IMR-90 (cell line): ENCODE measurements around the gene TNFRSF21. TPM values are rescaled to one million over a fixed set of nuclear protein-coding genes. Genes with fewer than 3 reads are reported as not detected.

Source experiments
- ATAC-seq: fragments of 200-7000 bp; cut with Tn5 transposase; 2 replicates; pipeline ENCODE4 v1.9.1; 2020; ENCODE audit warnings: low read depth, mild to moderate bottlenecking, moderate library complexity
- BruUV-seq: library from RNA; stranded (reverse); fragments of 400-500 nt; replicated peaks from 2 replicates; lab custom pipeline; 2021; lab: Mats Ljungman, UMichigan
- CTCF ChIA-PET: fragments of 300-600 bp; formaldehyde crosslinking; extraction: SDS; loops from one replicate; lab custom pipeline; 2021; ENCODE audit warnings: antibody characterized with exemption; lab: Yijun Ruan, JAX
- POLR2A ChIA-PET: fragments of 300-600 bp; sonication (Branson Sonifier 250); formaldehyde crosslinking; loops from one replicate; lab custom pipeline; 2022; ENCODE audit warnings: antibody characterized with exemption; ENCODE audit not compliant: unreplicated experiment; lab: Charles Lee
- DNase-seq: peaks from one replicate; pipeline ENCODE4 v3.0.0; 2013
- H2AFZ ChIP-seq: replicated peaks from 2 replicates; pipeline ENCODE3; 2013; ENCODE audit warnings: low read length, mild to moderate bottlenecking; ENCODE audit not compliant: poor library complexity
- H2AK5ac ChIP-seq: 2 replicates; pipeline ENCODE4 v1.6.1; 2013; ENCODE audit warnings: low read depth, low read length, inconsistent platforms
- H2AK9ac ChIP-seq: replicated peaks from 2 replicates; pipeline ENCODE3; 2013; ENCODE audit warnings: mild to moderate bottlenecking, low read depth, low read length, moderate library complexity; ENCODE audit not compliant: poor library complexity
- H2BK120ac ChIP-seq: 2 replicates; pipeline ENCODE4 v1.6.1; 2013; ENCODE audit warnings: low read depth, low read length, inconsistent platforms
- H2BK15ac ChIP-seq: 3 replicates; pipeline ENCODE4 v1.6.1; 2013; ENCODE audit warnings: low read depth, low read length, inconsistent platforms
- H2BK20ac ChIP-seq: 2 replicates; pipeline ENCODE4 v1.6.1; 2013; ENCODE audit warnings: low read depth, mild to moderate bottlenecking, inconsistent platforms, low read length, moderate library complexity
- H2BK5ac ChIP-seq: 2 replicates; pipeline ENCODE4 v1.6.1; 2013; ENCODE audit warnings: mild to moderate bottlenecking, low read depth, low read length, inconsistent platforms; ENCODE audit not compliant: poor library complexity, severe bottlenecking
- H3K14ac ChIP-seq: replicated peaks from 2 replicates; pipeline ENCODE4 v1.6.1; 2013; ENCODE audit warnings: low read depth, low read length, inconsistent platforms
- H3K18ac ChIP-seq: 2 replicates; pipeline ENCODE4 v1.6.1; 2013; ENCODE audit warnings: low read depth, low read length, control low read depth
- H3K23ac ChIP-seq: 2 replicates; pipeline ENCODE4 v1.6.1; 2013; ENCODE audit warnings: low read depth, low read length, inconsistent platforms
- H3K27ac ChIP-seq: 2 replicates; pipeline ENCODE4 v1.5.1; 2013; ENCODE audit warnings: mild to moderate bottlenecking, control low read depth, low read length; ENCODE audit not compliant: insufficient read depth
- H3K27me3 ChIP-seq: 2 replicates; pipeline ENCODE4 v1.6.1; 2013; ENCODE audit warnings: low read length; ENCODE audit not compliant: control insufficient read depth, insufficient read depth
- H3K36me3 ChIP-seq: 2 replicates; pipeline ENCODE4 v1.6.1; 2013; ENCODE audit warnings: low read length, mixed read lengths; ENCODE audit not compliant: control insufficient read depth, insufficient read depth
- H3K4ac ChIP-seq: 2 replicates; pipeline ENCODE4 v1.6.1; 2013; ENCODE audit warnings: low read depth, low read length, inconsistent platforms
- H3K4me1 ChIP-seq: 2 replicates; pipeline ENCODE4 v1.6.1; 2013; ENCODE audit warnings: low read length, mixed read lengths; ENCODE audit not compliant: control insufficient read depth, insufficient read depth
- H3K4me2 ChIP-seq: 2 replicates; pipeline ENCODE4 v1.6.1; 2013; ENCODE audit warnings: low read depth, mild to moderate bottlenecking, control low read depth, low read length, moderate library complexity
- H3K4me3 ChIP-seq: 2 replicates; pipeline ENCODE4 v1.5.1; 2013; ENCODE audit warnings: low read depth, mild to moderate bottlenecking, control low read depth, low read length, moderate library complexity; ENCODE audit not compliant: insufficient read depth
- H3K56ac ChIP-seq: 2 replicates; pipeline ENCODE4 v1.6.1; 2013; ENCODE audit warnings: low read length, inconsistent platforms; ENCODE audit not compliant: insufficient read depth; ENCODE audit errors: extremely low read depth
- H3K79me1 ChIP-seq, 2 experiments: 2 replicates each; pipeline ENCODE4 v1.6.1; 2013; ENCODE audit warnings: low read length in 2 of 2, inconsistent platforms in 1 of 2, low read depth in 1 of 2
- H3K9ac ChIP-seq: 2 replicates; pipeline ENCODE4 v1.6.1; 2013; ENCODE audit warnings: low read depth, low read length, control low read depth
- H3K9me1 ChIP-seq: 2 replicates; pipeline ENCODE4 v1.6.1; 2013; ENCODE audit warnings: low read length, inconsistent platforms; ENCODE audit not compliant: insufficient read depth
- H3K9me3 ChIP-seq: 2 replicates; pipeline ENCODE4 v1.6.1; 2013; ENCODE audit warnings: low read length; ENCODE audit not compliant: control insufficient read depth, insufficient read depth
- H4K20me1 ChIP-seq: 2 replicates; pipeline ENCODE4 v1.6.1; 2013; ENCODE audit warnings: low read length, inconsistent platforms; ENCODE audit not compliant: insufficient read depth
- H4K5ac ChIP-seq: 2 replicates; pipeline ENCODE4 v1.6.1; 2013; ENCODE audit warnings: mild to moderate bottlenecking, low read depth, low read length, control low read depth
- H4K8ac ChIP-seq, 2 experiments: 2 replicates each; pipeline ENCODE4 v1.6.1; 2013; ENCODE audit warnings: low read depth in 2 of 2, low read length in 2 of 2, control low read depth in 1 of 2, inconsistent platforms in 1 of 2
- H4K91ac ChIP-seq: 2 replicates; pipeline ENCODE4 v1.6.1; 2013; ENCODE audit warnings: low read depth, low read length, inconsistent platforms; ENCODE audit not compliant: insufficient read depth
- FOS ChIP-seq: fragments of 150-350 bp; IDR thresholded peaks from 2 replicates; pipeline ENCODE4 v1.6.1; 2016; ENCODE audit warnings: low read depth, low read length
- MAFK ChIP-seq: IDR thresholded peaks from 2 replicates; pipeline ENCODE4 v1.6.1; 2012; ENCODE audit warnings: low read depth, low read length, improper control_type of control experiment
- MAZ ChIP-seq: IDR thresholded peaks from 2 replicates; pipeline ENCODE4 v1.6.1; 2012; ENCODE audit warnings: low read depth, mild to moderate bottlenecking, low read length, improper control_type of control experiment, moderate library complexity, borderline replicate concordance
- NFE2L2 ChIP-seq: fragments of 150-350 bp; IDR thresholded peaks from 2 replicates; pipeline ENCODE4 v1.6.1; 2016; ENCODE audit warnings: low read depth, mild to moderate bottlenecking, low read length
- RAD21 ChIP-seq: IDR thresholded peaks from 2 replicates; pipeline ENCODE4 v1.6.1; 2012; ENCODE audit warnings: low read length, improper control_type of control experiment
- RCOR1 ChIP-seq: IDR thresholded peaks from 2 replicates; pipeline ENCODE4 v1.6.1; 2012; ENCODE audit warnings: mild to moderate bottlenecking, low read length, improper control_type of control experiment; ENCODE audit not compliant: insufficient replicate concordance
- SMC3 ChIP-seq: fragments of 150-350 bp; IDR thresholded peaks from 2 replicates; pipeline ENCODE4 v1.6.1; 2016; ENCODE audit warnings: low read depth, mild to moderate bottlenecking, antibody characterized with exemption, low read length, moderate library complexity
- WGBS, 2 experiments: methylation state at CpG; one replicate each; pipeline versions ENCODE4 v1.1.5 to v1.1.7; 2013; ENCODE audit warnings: missing lambda C conversion rate in 2 of 2; ENCODE audit not compliant: insufficient read length in 1 of 2; ENCODE audit errors: extremely low coverage in 2 of 2; 5-methylcytosine and 5-hydroxymethylcytosine counted together
- dilution Hi-C: fragments of 300-500 bp; cut with HindIII; formaldehyde crosslinking; loops from one replicate; pipeline ENCODE4 v1.14.3; 2018; ENCODE audit warnings: low sequenced_read_pairs; ENCODE audit not compliant: unreplicated experiment
- in situ Hi-C: fragments of 300-500 bp; cut with MboI; formaldehyde crosslinking; loops from 3 replicates; pipeline ENCODE4 v1.14.3; 2019; ENCODE audit warnings: low sequenced_read_pairs, inconsistent platforms, mixed read lengths
- intact Hi-C: fragments of 100-400 bp; cut with micrococcal nuclease; formaldehyde crosslinking; loops from 2 replicates; pipeline ENCODE4 v1.10.0; 2022
- polyA plus RNA-seq, 3 experiments: library from polyadenylated mRNA; depleted of rRNA; stranded (reverse); fragments of >200 nt; gene quantifications; 2 replicates each; pipeline ENCODE4 v1.2.3, GENCODE V29; 2012; ENCODE audit warnings: low replicate concordance in 1 of 3
- total RNA-seq: library from RNA; depleted of rRNA; stranded (reverse); fragments of >200 nt; gene quantifications from 2 replicates; pipeline ENCODE4 v1.2.3, GENCODE V29; 2012
- TF ChIP-seq, protein P1 (sequence below): conservative IDR thresholded peaks from 2 replicates; pipeline ENCODE4 v1.5.1; 2012; ENCODE audit warnings: mild to moderate bottlenecking, low read depth, low read length, improper control_type of control experiment
- TF ChIP-seq, protein P2 (sequence below): fragments of 150-350 bp; IDR thresholded peaks from 2 replicates; pipeline ENCODE4 v1.6.1; 2016; ENCODE audit warnings: low read depth, mild to moderate bottlenecking, low read length, moderate library complexity, borderline replicate concordance

TNFRSF21 gene
- total and polyA plus RNA-seq, 2 of the 4 experiments (the other 2 are of a cell fraction), result 2.9 to 6.9 TPM

- Histone ChIP-seq H3K23ac (no peak overlapping the region), H3K9ac (no peak overlapping the region), H2AFZ (no peak overlapping the region), H2BK15ac (no peak overlapping the region), H2BK120ac (no peak overlapping the region), H4K5ac (no peak overlapping the region), H3K9me1 (no peaks in the 10 kb centered on the region), H3K14ac (no peak overlapping the region), H4K8ac (no peak overlapping the region), H3K27me3 (no peaks in the 10 kb centered on the region), H3K4me2 (no peak overlapping the region), H4K91ac (no peak overlapping the region), H3K4ac (no peak overlapping the region), H3K18ac (no peak overlapping the region), H2BK20ac (no peak overlapping the region), H2BK5ac (no peak overlapping the region), H3K56ac (no peak overlapping the region), H3K27ac (no peak overlapping the region), H3K4me1 (peaks cover 2% of the 10 kb centered on the region; the same call in 1 of the 2 replicates), H3K36me3 (no peaks in the 10 kb centered on the region), H3K4me3 (no peak overlapping the region), H3K9me3 (peaks cover 2% of the 10 kb centered on the region; the same call in 1 of the 2 replicates), H2AK9ac (no peak overlapping the region), H4K20me1 (no peaks in the 10 kb centered on the region), H2AK5ac (no peak overlapping the region), H3K79me1 (no peaks in the 10 kb centered on the region)
- POLR2A ChIA-PET, result no interaction called here
- intact Hi-C loops, result no loop called here
- ATAC-seq (no peak), DNase-seq (no peak)
- no CpG with 5 or more reads among the region's 2 CpGs for WGBS, 2 experiments
- in situ Hi-C loops, result no loop called here
- CTCF ChIA-PET, result no interaction called here
- TF ChIP-seq, protein P1, sequence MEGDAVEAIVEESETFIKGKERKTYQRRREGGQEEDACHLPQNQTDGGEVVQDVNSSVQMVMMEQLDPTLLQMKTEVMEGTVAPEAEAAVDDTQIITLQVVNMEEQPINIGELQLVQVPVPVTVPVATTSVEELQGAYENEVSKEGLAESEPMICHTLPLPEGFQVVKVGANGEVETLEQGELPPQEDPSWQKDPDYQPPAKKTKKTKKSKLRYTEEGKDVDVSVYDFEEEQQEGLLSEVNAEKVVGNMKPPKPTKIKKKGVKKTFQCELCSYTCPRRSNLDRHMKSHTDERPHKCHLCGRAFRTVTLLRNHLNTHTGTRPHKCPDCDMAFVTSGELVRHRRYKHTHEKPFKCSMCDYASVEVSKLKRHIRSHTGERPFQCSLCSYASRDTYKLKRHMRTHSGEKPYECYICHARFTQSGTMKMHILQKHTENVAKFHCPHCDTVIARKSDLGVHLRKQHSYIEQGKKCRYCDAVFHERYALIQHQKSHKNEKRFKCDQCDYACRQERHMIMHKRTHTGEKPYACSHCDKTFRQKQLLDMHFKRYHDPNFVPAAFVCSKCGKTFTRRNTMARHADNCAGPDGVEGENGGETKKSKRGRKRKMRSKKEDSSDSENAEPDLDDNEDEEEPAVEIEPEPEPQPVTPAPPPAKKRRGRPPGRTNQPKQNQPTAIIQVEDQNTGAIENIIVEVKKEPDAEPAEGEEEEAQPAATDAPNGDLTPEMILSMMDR, result no peak
- TF ChIP-seq SMC3 (no peak), RCOR1 (no peak), NFE2L2 (no peak), FOS (no peak), MAFK (no peak), MAZ (no peak), RAD21 (no peak)
- TF ChIP-seq, protein P2, sequence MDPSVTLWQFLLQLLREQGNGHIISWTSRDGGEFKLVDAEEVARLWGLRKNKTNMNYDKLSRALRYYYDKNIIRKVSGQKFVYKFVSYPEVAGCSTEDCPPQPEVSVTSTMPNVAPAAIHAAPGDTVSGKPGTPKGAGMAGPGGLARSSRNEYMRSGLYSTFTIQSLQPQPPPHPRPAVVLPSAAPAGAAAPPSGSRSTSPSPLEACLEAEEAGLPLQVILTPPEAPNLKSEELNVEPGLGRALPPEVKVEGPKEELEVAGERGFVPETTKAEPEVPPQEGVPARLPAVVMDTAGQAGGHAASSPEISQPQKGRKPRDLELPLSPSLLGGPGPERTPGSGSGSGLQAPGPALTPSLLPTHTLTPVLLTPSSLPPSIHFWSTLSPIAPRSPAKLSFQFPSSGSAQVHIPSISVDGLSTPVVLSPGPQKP, result no peak
- no TSS peak for BruUV-seq
- dilution Hi-C loops, result no loop called here
Observed at GRCh38 chr6:47207261-47207660, 102.4 kb downstream of the TNFRSF21 start.
